Neural crest cell (in vitro differentiated cells): ENCODE data around the gene ODAD3. TPM values are rescaled to one million over a fixed set of nuclear protein-coding genes. Genes with fewer than 3 reads are reported as not detected.

Source experiments
- DNase-seq: peaks from one replicate; pipeline ENCODE4 v3.0.0; 2021; ENCODE audit warnings: low read depth, mixed read lengths, low spot score
- H3K27ac Mint-ChIP-seq: one replicate; pipeline ENCODE4 v1.8.0; 2021; ENCODE audit warnings: mild to moderate bottlenecking, mixed read lengths; ENCODE audit not compliant: unreplicated experiment
- H3K27me3 Mint-ChIP-seq: 2 replicates; pipeline ENCODE4 v1.8.0; 2021; ENCODE audit warnings: low read depth, mild to moderate bottlenecking, mixed read lengths
- H3K36me3 Mint-ChIP-seq: 2 replicates; pipeline ENCODE4 v1.8.0; 2021; ENCODE audit warnings: low read depth, mild to moderate bottlenecking, mixed read lengths
- H3K4me1 Mint-ChIP-seq: 2 replicates; pipeline ENCODE4 v1.8.0; 2021; ENCODE audit warnings: mixed read lengths
- H3K4me3 Mint-ChIP-seq: one replicate; pipeline ENCODE4 v1.8.0; 2021; ENCODE audit warnings: mild to moderate bottlenecking, mixed read lengths
- H3K9me3 Mint-ChIP-seq: 2 replicates; pipeline ENCODE4 v1.8.0; 2021; ENCODE audit warnings: mixed read lengths
- total RNA-seq: library from RNA; stranded (reverse); gene quantifications from 2 replicates; pipeline ENCODE4 v1.2.1, GENCODE V29; 2021
- TF ChIP-seq, protein P1 (sequence below): fragments of 200-600 bp; sonication (generic); conservative IDR thresholded peaks from 2 replicates; pipeline ENCODE4 v1.5.0; 2021; ENCODE audit warnings: antibody characterized with exemption, mild to moderate bottlenecking

The ODAD3 gene
- total RNA-seq, 1 donor from 2014 or later, result 2.2 TPM

- no peak for DNase-seq
- Mint-ChIP-seq H3K27me3 (no peaks in the 10 kb centered on the region), H3K4me1 (peaks cover 1% of the 10 kb centered on the region), H3K9me3 (no peaks in the 10 kb centered on the region), H3K4me3 (no peak overlapping the region), H3K36me3 (no peaks in the 10 kb centered on the region), H3K27ac (peak overlapping the region; percentile 46)
- TF ChIP-seq, protein P1, sequence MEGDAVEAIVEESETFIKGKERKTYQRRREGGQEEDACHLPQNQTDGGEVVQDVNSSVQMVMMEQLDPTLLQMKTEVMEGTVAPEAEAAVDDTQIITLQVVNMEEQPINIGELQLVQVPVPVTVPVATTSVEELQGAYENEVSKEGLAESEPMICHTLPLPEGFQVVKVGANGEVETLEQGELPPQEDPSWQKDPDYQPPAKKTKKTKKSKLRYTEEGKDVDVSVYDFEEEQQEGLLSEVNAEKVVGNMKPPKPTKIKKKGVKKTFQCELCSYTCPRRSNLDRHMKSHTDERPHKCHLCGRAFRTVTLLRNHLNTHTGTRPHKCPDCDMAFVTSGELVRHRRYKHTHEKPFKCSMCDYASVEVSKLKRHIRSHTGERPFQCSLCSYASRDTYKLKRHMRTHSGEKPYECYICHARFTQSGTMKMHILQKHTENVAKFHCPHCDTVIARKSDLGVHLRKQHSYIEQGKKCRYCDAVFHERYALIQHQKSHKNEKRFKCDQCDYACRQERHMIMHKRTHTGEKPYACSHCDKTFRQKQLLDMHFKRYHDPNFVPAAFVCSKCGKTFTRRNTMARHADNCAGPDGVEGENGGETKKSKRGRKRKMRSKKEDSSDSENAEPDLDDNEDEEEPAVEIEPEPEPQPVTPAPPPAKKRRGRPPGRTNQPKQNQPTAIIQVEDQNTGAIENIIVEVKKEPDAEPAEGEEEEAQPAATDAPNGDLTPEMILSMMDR, result no peak
These were observed 64.2 kb downstream of the ODAD3 start for GRCh38 chr19:11370744-11371143.

Other genes with a start within 250 kb of the ODAD3 start
- gene KANK2, start 237.6 kb downstream of the ODAD3 start, total RNA-seq, result 32.1 and 34.2 TPM in 2 replicates
- gene ANGPTL8, start 195.5 kb downstream of the ODAD3 start, total RNA-seq, result not detected in 2 replicates
- 34.7 and 40.6 TPM in 2 replicates for gene DOCK6, start 172.6 kb downstream of the ODAD3 start, total RNA-seq
- gene TSPAN16, start 139.0 kb downstream of the ODAD3 start, total RNA-seq, result not detected in 2 replicates
- 15.1 and 15.4 TPM in 2 replicates for gene RAB3D, start 95.5 kb downstream of the ODAD3 start, total RNA-seq
- 34.8 and 36.1 TPM in 2 replicates for gene TMEM205, start 88.9 kb downstream of the ODAD3 start, total RNA-seq
- 7.0 and 10.3 TPM in 2 replicates for gene CCDC159, start 88.6 kb downstream of the ODAD3 start, total RNA-seq
- 10.3 and 12.3 TPM in 2 replicates for gene PLPPR2, start 79.7 kb downstream of the ODAD3 start, total RNA-seq
- 2.9 and 3.5 TPM in 2 replicates for gene SWSAP1, start 60.5 kb downstream of the ODAD3 start, total RNA-seq
- gene EPOR, start 50.8 kb downstream of the ODAD3 start, total RNA-seq, result 3.5 and 4.5 TPM in 2 replicates
- gene RGL3, start 15.8 kb downstream of the ODAD3 start, total RNA-seq, result 0.30 and 0.55 TPM in 2 replicates
- gene PRKCSH, start 514 bp upstream of the ODAD3 start, total RNA-seq, result 388 and 391 TPM in 2 replicates
- gene ELAVL3, start 45.9 kb upstream of the ODAD3 start, total RNA-seq, result 39.7 and 42.8 TPM in 2 replicates
- 17.9 and 19.0 TPM in 2 replicates for gene ZNF653, start 70.7 kb upstream of the ODAD3 start, total RNA-seq
- 46.0 and 49.4 TPM in 2 replicates for gene ECSIT, start 94.0 kb upstream of the ODAD3 start, total RNA-seq
- gene CNN1, start 103.7 kb upstream of the ODAD3 start, total RNA-seq, result 1.6 and 1.8 TPM in 2 replicates
- 69.8 and 70.0 TPM in 2 replicates for gene ELOF1, start 124.1 kb upstream of the ODAD3 start, total RNA-seq
- 1.2 and 2.5 TPM in 2 replicates for gene ACP5, start 142.5 kb upstream of the ODAD3 start, total RNA-seq
- gene ZNF627, start 162.4 kb upstream of the ODAD3 start, total RNA-seq, result 22.2 and 26.9 TPM in 2 replicates